Measurements from ENCODE around the gene CDH23. TPM values are rescaled to one million over a fixed set of nuclear protein-coding genes. Genes with fewer than 3 reads are reported as not detected.
A peak's percentile ranks its signal among the peaks of the same experiment; 100 is the strongest.

CDH23 gene
- total and polyA plus RNA-seq, 2 of the 8 experiments (the other 6 are each of a cell fraction or from before 2014, with no cell fraction given): 1.9 to 4.9 TPM

- FAIRE-seq: no peak
- peaks cover 5 to 44% (median 34%) of the 10 kb centered on the region in 4 experiments for H3K4me1 ChIP-seq (replicated peaks in 1 of 4; ENCODE audit: control insufficient read depth in 3 of 4, insufficient read depth in 4 of 4, low read length in 3 of 4)
- no peak overlapping the region for H3K23ac ChIP-seq (ENCODE audit: insufficient read length)
Observed at GRCh38 chr10:71638064-71638821, 241.5 kb downstream of the CDH23 start.

More at GRCh38 chr10:71638064-71638821, 241.5 kb downstream of the CDH23 start:
- H2AFZ ChIP-seq (ENCODE audit: low read length): no peak overlapping the region
- no peaks in the 10 kb centered on the region for H3K79me2 ChIP-seq (ENCODE audit: control insufficient read depth in 1 of 2, insufficient read depth in 2 of 2, low read length in 2 of 2)
- H4K8ac ChIP-seq (ENCODE audit: extremely low read depth, insufficient read depth, low read length): no peak overlapping the region
- H2AK5ac ChIP-seq (ENCODE audit: low read depth, low read length): no peak overlapping the region
- no peaks in the 10 kb centered on the region for H3K9me3 ChIP-seq (ENCODE audit: insufficient read depth in 2 of 2, low read depth in 1 of 2, low read length in 1 of 2)
- H2BK15ac ChIP-seq (ENCODE audit: low read length): no peak overlapping the region
- no peak overlapping the region for H3K4me2 ChIP-seq (ENCODE audit: insufficient read depth in 1 of 2, low read depth in 2 of 2, low read length in 2 of 2)
- no peak overlapping the region for H3K9ac ChIP-seq (replicated peaks in 1 of 4; ENCODE audit: extremely low read depth in 1 of 4, low read depth in 3 of 4, low read length in 3 of 4)
- no peak overlapping the region for H4K5ac ChIP-seq (ENCODE audit: insufficient read length, low read depth, low read length)
- H2BK120ac ChIP-seq (replicated peaks; ENCODE audit: low read depth, low read length): no peak overlapping the region
- no peak overlapping the region for H3K4me3 ChIP-seq (ENCODE audit: extremely low read depth in 1 of 4, insufficient read depth in 2 of 4, low read depth in 3 of 4, low read length in 4 of 4)
- no peak overlapping the region for H2BK5ac ChIP-seq (ENCODE audit: low read depth, low read length)
- POLR2A ChIA-PET (ENCODE audit: partially characterized antibody): no interaction called here
- H2BK12ac ChIP-seq (ENCODE audit: low read depth, low read length): no peak overlapping the region
- no peak for DNase-seq (ENCODE audit: low read depth in 1 of 2, low spot score in 2 of 2)
- no peaks in the 10 kb centered on the region for H3K79me1 ChIP-seq (ENCODE audit: low read depth, low read length)
- no peak overlapping the region for H3K56ac ChIP-seq (replicated peaks; ENCODE audit: insufficient read length, low read depth, low read length)
- H3K4ac ChIP-seq (replicated peaks; ENCODE audit: insufficient read length, low read depth, low read length): peak overlapping the region; percentile 64
- H3K18ac ChIP-seq (ENCODE audit: extremely low read depth, low read length): peak overlapping the region; percentile 66
- peak; percentile 77; the same call in 1 of the 2 replicates for TF ChIP-seq KDM1A (IDR thresholded peaks at IDR 0.05; ENCODE audit: borderline replicate concordance, low read length)
- peak; percentile 72 for TF ChIP-seq CEBPB (IDR thresholded peaks at IDR 0.05; ENCODE audit: low read depth, low read length)
- no peak for TF ChIP-seq CREB1 (IDR thresholded peaks at IDR 0.05)
- CTCF ChIA-PET (ENCODE audit: partially characterized antibody): interaction anchor here (0.7 to 10.0 kb wide), 15 partner anchors 10 to 434 kb away, joined by 3 to 62 read pairs (median 7); no protein-coding TSS in a partner anchor
- H4K20me1 ChIP-seq (replicated peaks in 1 of 2; ENCODE audit: control insufficient read depth in 1 of 2, insufficient read depth in 2 of 2, low read length in 2 of 2): no peaks in the 10 kb centered on the region
- peak overlapping the region; percentile 98 for H2BK20ac ChIP-seq (ENCODE audit: low read length)
- H3K27ac ChIP-seq (ENCODE audit: low read depth, low read length): no peak overlapping the region
- H3K23me2 ChIP-seq (ENCODE audit: low read depth, low read length): no peaks in the 10 kb centered on the region; the same call in 1 of the 2 replicates
- H3K36me3 ChIP-seq (ENCODE audit: control insufficient read depth in 2 of 4, insufficient read depth in 4 of 4, low read length in 3 of 4): no peaks in the 10 kb centered on the region
- H3K14ac ChIP-seq (ENCODE audit: insufficient read length): no peak overlapping the region
- peak overlapping the region; percentile 41 for H4K91ac ChIP-seq (replicated peaks; ENCODE audit: insufficient read length, low read length)
- 76% methylated on average over 12 of the region's 14 CpGs; no CpG with 5 or more reads in 1 of the 2 experiments for WGBS, 2 experiments (ENCODE audit: extremely low coverage in 1 of 2, insufficient coverage in 1 of 2, insufficient read length in 1 of 2, insufficient replicate concordance in 2 of 2, low coverage in 1 of 2, low lambda C conversion rate in 2 of 2, missing lambda C conversion rate in 1 of 2)
- peaks cover 0 to 20% (median 12%) of the 10 kb centered on the region in 4 experiments; a peak in 5 of 7 replicates for H3K27me3 ChIP-seq (replicated peaks in 1 of 4; ENCODE audit: control insufficient read depth in 3 of 4, extremely low read depth in 1 of 4, insufficient read depth in 3 of 4, low read length in 3 of 4)
